ENCODE results near the gene TUT1. TPM values are rescaled to one million over a fixed set of nuclear protein-coding genes. Genes with fewer than 3 reads are reported as not detected.
"Not testable (repeated sequence)": the region's sequence is repeated elsewhere in the genome, so short reads cannot be mapped to it uniquely, and the experiment has no call there.

Gene TUT1
- total RNA-seq, 1 donor, result 4.3 TPM

- no peak for DNase-seq (ENCODE audit: low read depth)
- peak overlapping the region; percentile 76 for H3K4me3 ChIP-seq (ENCODE audit: low read depth, low read length)
- TF ChIP-seq CTCF (IDR thresholded peaks at IDR 0.05; ENCODE audit: insufficient read depth, low read depth, low read length), result no peak
These were observed 958 bp upstream of the TUT1 start for GRCh38 chr11:62592146-62592815.

- no peak overlapping the region for H3K4me3 ChIP-seq (ENCODE audit: low read depth, low read length)
- peak; percentile 42 for TF ChIP-seq CTCF (IDR thresholded peaks at IDR 0.05; ENCODE audit: insufficient read depth, low read depth, low read length)
- DNase-seq (ENCODE audit: low read depth), result peak; percentile 23
These were observed 2.2 kb downstream of the TUT1 start for GRCh38 chr11:62588966-62589637.

GRCh38 chr11:62585356-62585755 lies 6.0 kb downstream of the TUT1 start:
- not testable (repeated sequence) for H3K4me3 ChIP-seq (ENCODE audit: low read depth, low read length); DNase-seq (ENCODE audit: low read depth)

GRCh38 chr11:62581735-62582134 lies 9.6 kb downstream of the TUT1 start:
- H3K4me3 ChIP-seq (ENCODE audit: low read depth, low read length); DNase-seq (ENCODE audit: low read depth): not testable (repeated sequence)

GRCh38 chr11:62580959-62581715 lies 10.2 kb downstream of the TUT1 start:
- no peak for DNase-seq (ENCODE audit: low read depth)
- H3K4me3 ChIP-seq (ENCODE audit: low read depth, low read length), result no peak overlapping the region
- TF ChIP-seq CTCF (IDR thresholded peaks at IDR 0.05; ENCODE audit: insufficient read depth, low read depth, low read length), result no peak

- H3K4me3 ChIP-seq (ENCODE audit: low read depth, low read length), result no peak overlapping the region
- TF ChIP-seq CTCF (IDR thresholded peaks at IDR 0.05; ENCODE audit: insufficient read depth, low read depth, low read length), result no peak
- DNase-seq (ENCODE audit: low read depth), result no peak
These were observed 12.1 kb downstream of the TUT1 start for GRCh38 chr11:62579252-62579651.

- TF ChIP-seq CTCF (IDR thresholded peaks at IDR 0.05; ENCODE audit: insufficient read depth, low read depth, low read length), result no peak
- DNase-seq (ENCODE audit: low read depth), result no peak
- H3K4me3 ChIP-seq (ENCODE audit: low read depth, low read length), result no peak overlapping the region
These were observed 12.8 kb downstream of the TUT1 start for GRCh38 chr11:62578541-62578940.
